Stimulated activated naive CD8-positive, alpha-beta T cell treated with anti-CD3 and anti-CD28 coated beads, Interleukin-15, Interleukin-2, amounts not matched to agents 100 ng/mL and 50 ng/mL, for 24 hours (primary cell): ENCODE data around the gene FGF22.

Experiments
- H3K27ac Mint-ChIP-seq: one replicate; pipeline ENCODE4 v1.8.0; 2021; ENCODE audit warnings: mild to moderate bottlenecking, mixed read lengths
- H3K27me3 Mint-ChIP-seq: one replicate; pipeline ENCODE4 v1.8.0; 2021; ENCODE audit warnings: mixed read lengths
- H3K36me3 Mint-ChIP-seq: one replicate; pipeline ENCODE4 v1.8.0; 2021; ENCODE audit warnings: low read depth, mixed read lengths
- H3K4me1 Mint-ChIP-seq: one replicate; pipeline ENCODE4 v1.8.0; 2021; ENCODE audit warnings: low read depth, mixed read lengths
- H3K4me3 Mint-ChIP-seq: one replicate; pipeline ENCODE4 v1.8.0; 2021; ENCODE audit warnings: mild to moderate bottlenecking, mixed read lengths
- H3K9me3 Mint-ChIP-seq: one replicate; pipeline ENCODE4 v1.8.0; 2021; ENCODE audit warnings: mixed read lengths

FGF22 gene

GRCh38 chr19:639253-640160 lies at the start of gene FGF22:
TSS of gene FGF22 (plus strand) at chr19:639879. CDS start at chr19:639926, 47 bp downstream.
- Mint-ChIP-seq H3K27me3 (no peaks in the 10 kb centered on the region), H3K4me1 (peaks cover 14% of the 10 kb centered on the region), H3K9me3 (no peaks in the 10 kb centered on the region), H3K4me3 (peak within 1 kb of the TSS; percentile 73), H3K36me3 (no peaks in the 10 kb centered on the region), H3K27ac (peak within 1 kb of the TSS; percentile 62)

- Mint-ChIP-seq H3K9me3 (no peaks in the 10 kb centered on the region), H3K4me3 (no peak overlapping the region), H3K27ac (no peak overlapping the region), H3K4me1 (no peaks in the 10 kb centered on the region), H3K27me3 (peaks cover 17% of the 10 kb centered on the region), H3K36me3 (no peaks in the 10 kb centered on the region)
Observed at GRCh38 chr19:590396-590745, 49.3 kb upstream of the FGF22 start.

GRCh38 chr19:590750-591098 lies 49.0 kb upstream of the FGF22 start:
- Mint-ChIP-seq H3K4me3 (no peak overlapping the region), H3K4me1 (no peaks in the 10 kb centered on the region), H3K9me3 (no peaks in the 10 kb centered on the region), H3K27ac (no peak overlapping the region), H3K27me3 (peaks cover 17% of the 10 kb centered on the region), H3K36me3 (no peaks in the 10 kb centered on the region)

DNA sequence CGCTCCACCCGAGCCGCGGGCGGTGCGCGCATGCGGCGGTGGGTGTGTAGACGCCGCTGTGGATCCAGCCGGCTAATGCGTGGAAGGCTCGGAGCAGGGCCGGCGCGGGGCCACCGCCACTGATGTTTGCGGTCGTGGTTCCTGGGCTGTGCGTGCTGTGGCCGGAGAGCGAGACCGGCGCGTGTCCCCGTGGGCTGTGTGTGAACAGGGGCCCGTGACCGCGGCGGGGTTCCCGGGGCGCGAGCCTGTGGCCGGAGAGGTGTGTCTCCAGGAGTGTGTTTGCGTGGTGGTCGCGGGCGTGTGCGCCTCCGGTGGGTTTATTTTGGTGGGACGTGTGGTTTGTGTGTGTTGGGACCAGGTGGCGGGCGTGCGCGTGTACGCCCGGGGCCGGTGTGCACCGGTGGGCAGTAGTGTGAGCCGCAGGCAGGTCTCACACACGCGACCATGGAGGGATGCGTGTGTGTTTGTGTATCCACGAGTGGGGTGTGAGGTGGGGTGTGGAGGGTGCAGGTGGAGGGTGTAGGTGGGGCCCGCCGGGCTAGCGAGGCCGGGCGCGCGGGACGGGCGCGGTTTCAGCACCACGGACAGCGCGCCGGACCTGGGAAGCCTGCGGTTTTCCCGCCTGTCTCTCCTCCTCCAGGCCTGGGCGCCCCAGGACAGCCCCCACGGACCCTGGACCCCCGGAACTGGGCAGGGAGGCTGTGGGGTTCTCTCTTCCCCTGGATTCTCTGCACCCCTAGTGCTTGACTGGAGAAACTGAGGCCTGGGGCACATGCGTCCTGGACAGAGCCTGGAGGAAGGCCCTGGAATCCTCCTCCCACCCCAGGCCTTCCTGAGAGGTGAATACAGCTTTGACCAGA lies 48.4 kb upstream of the FGF22 start:
- no peaks in the 10 kb centered on the region for H3K4me1 Mint-ChIP-seq
- H3K9me3 Mint-ChIP-seq = no peaks in the 10 kb centered on the region
- peaks cover 17% of the 10 kb centered on the region for H3K27me3 Mint-ChIP-seq
- peak overlapping the region; percentile 41 for H3K4me3 Mint-ChIP-seq
- H3K36me3 Mint-ChIP-seq = no peaks in the 10 kb centered on the region
- no peak overlapping the region for H3K27ac Mint-ChIP-seq

DNA sequence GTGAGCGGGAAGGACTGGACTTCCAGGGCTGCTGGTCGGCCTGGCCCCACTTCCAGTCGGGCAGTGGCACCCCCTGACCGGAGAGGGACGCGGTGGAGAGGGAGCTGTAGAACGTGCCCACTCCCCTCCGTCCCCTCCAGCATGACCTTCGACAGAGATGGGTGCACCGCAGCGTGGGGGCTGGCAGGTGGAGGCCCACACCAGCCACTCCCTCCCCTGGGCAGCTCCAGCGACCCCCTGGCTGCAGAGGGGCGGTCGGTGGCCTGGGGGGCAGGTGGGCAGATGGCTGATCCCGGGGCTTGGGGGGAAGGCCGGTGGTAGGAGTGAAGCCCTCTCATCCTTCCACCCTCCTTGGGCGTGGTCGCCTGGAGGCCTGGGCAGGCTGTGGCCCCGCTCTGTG lies 47.6 kb upstream of the FGF22 start:
- Mint-ChIP-seq H3K4me3 (no peak overlapping the region), H3K4me1 (no peaks in the 10 kb centered on the region), H3K27me3 (peaks cover 17% of the 10 kb centered on the region), H3K9me3 (no peaks in the 10 kb centered on the region), H3K36me3 (no peaks in the 10 kb centered on the region), H3K27ac (no peak overlapping the region)

DNA sequence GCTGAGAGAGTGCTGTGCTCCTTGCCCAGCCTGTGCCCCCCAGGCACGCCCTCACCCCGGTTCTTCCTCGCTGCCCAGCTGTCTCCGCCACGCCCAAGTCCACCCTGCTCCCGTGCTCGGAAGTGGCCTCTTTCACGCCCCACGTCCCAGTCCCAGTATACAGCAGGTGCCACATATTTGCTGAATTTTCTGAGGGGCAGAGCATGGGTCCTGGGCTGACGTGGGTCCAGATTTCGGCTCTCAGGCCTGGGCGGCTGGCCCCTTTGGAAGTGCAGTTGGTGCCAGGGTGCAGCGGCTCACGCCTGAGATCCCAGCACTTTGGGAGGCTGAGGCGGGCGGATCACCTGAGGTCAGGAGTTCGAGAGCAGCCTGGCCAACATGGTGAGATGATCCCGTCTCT lies 46.6 kb upstream of the FGF22 start:
- peaks cover 15% of the 10 kb centered on the region for H3K27me3 Mint-ChIP-seq

DNA sequence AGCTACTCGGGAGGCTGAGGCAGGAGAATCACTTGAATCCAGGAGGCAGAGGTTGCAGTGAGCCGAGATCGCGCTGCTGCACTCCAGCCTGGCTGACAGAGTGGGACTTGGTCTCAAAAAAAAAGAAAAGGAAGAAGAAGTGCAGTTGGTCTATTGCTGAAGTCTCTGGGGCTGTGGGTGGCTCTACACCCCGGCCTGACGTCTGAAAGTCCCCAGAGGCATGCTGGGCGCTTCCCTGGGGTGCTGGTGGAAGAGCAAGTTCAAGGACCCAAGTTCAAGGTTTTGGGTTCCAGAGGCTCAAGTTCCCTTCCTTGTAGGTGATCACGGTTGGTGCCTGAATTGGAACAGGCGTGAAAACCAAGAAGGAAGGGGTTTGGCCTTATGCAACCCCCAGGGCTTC lies 46.2 kb upstream of the FGF22 start:
- H3K4me1 Mint-ChIP-seq = no peaks in the 10 kb centered on the region
- no peaks in the 10 kb centered on the region for H3K36me3 Mint-ChIP-seq
- H3K4me3 Mint-ChIP-seq = no peak overlapping the region
- no peak overlapping the region for H3K27ac Mint-ChIP-seq
- peaks cover 14% of the 10 kb centered on the region for H3K27me3 Mint-ChIP-seq
- no peaks in the 10 kb centered on the region for H3K9me3 Mint-ChIP-seq

More for the DNA sequence above, 46.6 kb upstream of the FGF22 start:
- Mint-ChIP-seq H3K9me3 (no peaks in the 10 kb centered on the region), H3K4me1 (no peaks in the 10 kb centered on the region), H3K36me3 (no peaks in the 10 kb centered on the region), H3K27ac (no peak overlapping the region), H3K4me3 (no peak overlapping the region)

GRCh38 chr19:594265-594870 lies 45.3 kb upstream of the FGF22 start:
- peaks cover 14% of the 10 kb centered on the region for H3K27me3 Mint-ChIP-seq
- no peaks in the 10 kb centered on the region for H3K9me3 Mint-ChIP-seq

GRCh38 chr19:595326-596262 lies 44.1 kb upstream of the FGF22 start:
- H3K36me3 Mint-ChIP-seq = no peaks in the 10 kb centered on the region
- H3K9me3 Mint-ChIP-seq = no peaks in the 10 kb centered on the region
- no peak overlapping the region for H3K27ac Mint-ChIP-seq
- peaks cover 14% of the 10 kb centered on the region for H3K27me3 Mint-ChIP-seq
- H3K4me1 Mint-ChIP-seq = no peaks in the 10 kb centered on the region
- H3K4me3 Mint-ChIP-seq = no peak overlapping the region

More at GRCh38 chr19:594265-594870, 45.3 kb upstream of the FGF22 start:
- H3K27ac Mint-ChIP-seq = no peak overlapping the region
- no peaks in the 10 kb centered on the region for H3K36me3 Mint-ChIP-seq
- H3K4me1 Mint-ChIP-seq = no peaks in the 10 kb centered on the region
- no peak overlapping the region for H3K4me3 Mint-ChIP-seq

DNA sequence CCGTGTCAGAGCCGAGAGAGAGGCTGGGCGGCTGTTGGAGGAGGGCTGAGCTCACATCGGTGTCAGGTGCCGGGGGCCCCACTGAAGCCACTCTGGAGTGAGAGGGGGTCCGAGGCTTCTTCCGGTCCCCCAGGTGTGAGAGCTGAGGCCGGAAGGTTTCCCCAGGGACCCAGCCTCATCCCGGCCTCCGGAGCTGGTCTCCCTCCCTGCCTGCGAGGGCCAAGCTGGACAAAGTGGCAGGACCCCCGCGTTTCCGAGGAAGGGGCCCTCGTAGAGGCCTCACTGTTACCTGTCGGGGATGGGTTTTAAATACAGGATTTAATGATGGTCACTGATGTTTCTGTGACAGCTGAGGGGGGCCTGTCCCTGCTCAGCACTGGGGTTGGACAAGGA lies 43.4 kb upstream of the FGF22 start:
- Mint-ChIP-seq H3K36me3 (no peaks in the 10 kb centered on the region), H3K9me3 (no peaks in the 10 kb centered on the region), H3K27ac (no peak overlapping the region), H3K4me3 (no peak overlapping the region), H3K27me3 (peaks cover 11% of the 10 kb centered on the region), H3K4me1 (no peaks in the 10 kb centered on the region)

DNA sequence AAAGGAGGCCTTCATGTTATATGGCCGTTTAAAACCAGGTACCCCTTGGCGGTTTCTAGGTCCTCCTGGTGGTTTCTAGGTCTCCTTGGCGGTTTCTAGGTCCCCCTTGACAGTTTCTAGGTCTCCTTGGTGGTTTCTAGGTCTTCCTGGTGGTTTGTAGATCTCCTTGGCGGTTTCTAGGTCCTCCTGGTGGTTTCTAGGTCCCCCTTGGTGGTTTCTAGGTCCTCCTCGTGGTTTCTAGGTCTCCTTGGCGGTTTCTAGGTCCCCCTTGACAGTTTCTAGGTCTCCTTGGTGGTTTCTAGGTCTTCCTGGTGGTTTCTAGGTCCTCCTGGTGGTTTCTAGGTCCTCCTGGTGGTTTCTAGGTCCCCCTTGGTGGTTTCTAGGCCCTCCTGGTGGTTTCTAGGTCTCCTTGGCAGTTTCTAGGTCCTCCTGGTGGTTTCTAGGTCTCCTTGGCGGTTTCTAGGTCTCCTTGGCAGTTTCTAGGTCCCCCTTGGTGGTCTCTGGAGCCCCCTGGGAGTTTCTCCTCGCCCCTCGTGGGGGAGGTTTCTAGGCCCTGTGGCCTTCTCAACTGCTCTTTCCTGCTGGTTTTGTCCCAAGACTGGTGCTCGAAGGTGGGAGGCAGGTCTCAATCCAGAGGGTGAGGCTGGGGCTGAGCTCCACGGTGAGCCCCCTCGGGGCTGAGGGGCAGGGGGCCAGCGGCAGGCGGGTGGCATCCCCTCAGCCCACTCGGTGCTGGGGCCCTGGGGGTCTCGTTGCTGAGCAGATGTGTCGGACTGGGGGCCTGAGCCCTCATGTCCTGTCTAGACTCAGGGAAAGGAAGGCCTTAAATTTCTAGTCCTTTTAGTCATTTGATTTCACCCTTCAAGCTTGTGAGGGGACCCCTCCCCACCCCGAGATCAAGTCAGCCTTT lies 42.0 kb upstream of the FGF22 start:
- no peak overlapping the region for H3K27ac Mint-ChIP-seq

DNA sequence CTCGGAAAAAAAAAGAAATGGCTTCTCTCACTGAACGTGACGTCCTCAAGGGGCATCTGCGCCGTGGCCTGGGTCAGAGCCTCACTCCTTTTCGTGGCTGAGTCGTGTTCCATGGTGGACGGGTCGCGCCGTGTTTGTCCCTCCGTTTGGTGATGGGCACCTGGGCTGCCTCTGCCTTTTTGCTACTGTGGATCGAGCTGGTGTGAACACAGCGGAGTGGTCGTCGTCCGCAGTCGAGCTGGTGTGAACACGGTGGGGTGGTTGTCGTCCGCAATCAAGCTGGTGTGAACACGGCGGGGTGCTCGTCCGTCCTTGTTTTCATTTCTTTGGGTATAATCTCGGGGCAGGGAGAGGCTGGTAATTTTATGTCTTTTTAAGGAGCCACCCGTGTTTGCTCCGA lies 38.4 kb upstream of the FGF22 start:
- Mint-ChIP-seq H3K9me3 (no peaks in the 10 kb centered on the region), H3K4me3 (no peak overlapping the region), H3K27me3 (no peaks in the 10 kb centered on the region), H3K36me3 (no peaks in the 10 kb centered on the region), H3K27ac (no peak overlapping the region), H3K4me1 (no peaks in the 10 kb centered on the region)

More for the DNA sequence above, 42.0 kb upstream of the FGF22 start:
- peaks cover 10% of the 10 kb centered on the region for H3K27me3 Mint-ChIP-seq
- no peaks in the 10 kb centered on the region for H3K9me3 Mint-ChIP-seq
- H3K36me3 Mint-ChIP-seq = no peaks in the 10 kb centered on the region
- no peaks in the 10 kb centered on the region for H3K4me1 Mint-ChIP-seq
- no peak overlapping the region for H3K4me3 Mint-ChIP-seq

GRCh38 chr19:601790-602189 lies 37.9 kb upstream of the FGF22 start:
- no peak overlapping the region for H3K27ac Mint-ChIP-seq
- no peak overlapping the region for H3K4me3 Mint-ChIP-seq
- H3K36me3 Mint-ChIP-seq = no peaks in the 10 kb centered on the region
- H3K4me1 Mint-ChIP-seq = no peaks in the 10 kb centered on the region
- no peaks in the 10 kb centered on the region for H3K27me3 Mint-ChIP-seq
- no peaks in the 10 kb centered on the region for H3K9me3 Mint-ChIP-seq
